HL-60/S4 (cell line): ENCODE measurements around the gene FXYD6.

Source experiments
- in situ Hi-C: fragments of 300-500 bp; cut with MboI; formaldehyde crosslinking; loops from 2 replicates; pipeline ENCODE4 v1.14.3; 2022; ENCODE audit warnings: low sequenced_read_pairs

Gene FXYD6

GRCh38 chr11:117852309-117852708 lies 24.1 kb downstream of the FXYD6 start:
- in situ Hi-C loops = no loop called here

- in situ Hi-C loops = no loop called here
These were observed 24.6 kb downstream of the FXYD6 start for GRCh38 chr11:117851852-117852251.

DNA sequence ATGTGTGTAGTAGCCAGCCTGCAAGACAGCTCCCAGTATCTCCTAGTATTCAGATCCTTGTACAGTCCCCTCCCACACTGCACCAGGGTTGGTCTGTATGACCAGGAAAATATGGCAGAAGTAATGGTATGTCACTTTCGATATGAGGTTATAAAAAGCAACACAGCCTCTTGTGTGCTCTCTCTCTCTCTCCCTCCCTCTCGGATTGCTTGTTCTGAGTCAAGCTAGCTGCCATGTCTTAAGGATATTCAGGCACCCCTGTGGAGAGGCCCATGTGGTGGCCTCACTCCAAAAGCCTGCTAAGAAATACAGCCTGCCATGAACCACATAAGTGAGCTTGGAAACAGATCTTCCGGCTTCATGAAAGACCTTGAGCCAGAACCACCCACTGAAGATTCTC lies 25.4 kb downstream of the FXYD6 start:
- in situ Hi-C loops = no loop called here

- in situ Hi-C loops = no loop called here
These were observed 26.6 kb downstream of the FXYD6 start for GRCh38 chr11:117849781-117850414.

GRCh38 chr11:117843666-117844484 lies 32.6 kb downstream of the FXYD6 start:
- in situ Hi-C loops = no loop called here

- in situ Hi-C loops = no loop called here
These were observed 34.1 kb downstream of the FXYD6 start for GRCh38 chr11:117842131-117842941.

GRCh38 chr11:117841551-117842031 lies 34.9 kb downstream of the FXYD6 start:
- in situ Hi-C loops = no loop called here

DNA sequence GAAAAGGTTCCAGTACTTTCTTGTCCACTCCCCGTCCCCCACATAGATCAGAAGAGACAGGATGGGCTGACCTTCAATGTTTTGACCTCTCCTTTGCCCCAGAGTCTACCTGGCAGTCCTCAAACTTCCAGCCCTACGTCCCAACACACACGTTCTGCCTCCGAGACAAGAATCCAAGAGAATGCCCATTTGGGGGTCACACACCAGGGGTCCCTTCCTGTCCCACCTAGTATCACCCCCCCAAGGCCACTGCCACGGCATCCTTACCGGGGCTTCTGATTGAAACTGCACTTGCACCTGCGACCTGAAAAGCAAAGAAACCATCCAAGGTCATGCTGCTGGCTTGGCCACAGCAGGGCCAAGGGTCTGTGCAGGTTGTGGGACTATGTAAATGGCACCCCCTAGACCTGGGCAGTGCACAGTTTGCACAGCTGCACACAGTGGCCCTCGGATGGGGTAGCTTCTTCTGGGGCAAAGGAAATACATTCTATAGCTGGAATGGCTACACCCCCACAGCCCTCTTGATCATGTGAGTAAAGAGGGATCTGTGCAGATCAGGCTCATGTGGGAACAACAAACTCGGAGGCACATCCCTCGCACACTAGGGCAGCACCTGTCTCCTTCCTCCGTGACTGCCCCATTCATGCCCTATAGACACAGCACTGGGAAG lies 35.4 kb downstream of the FXYD6 start:
- in situ Hi-C loops = no loop called here

DNA sequence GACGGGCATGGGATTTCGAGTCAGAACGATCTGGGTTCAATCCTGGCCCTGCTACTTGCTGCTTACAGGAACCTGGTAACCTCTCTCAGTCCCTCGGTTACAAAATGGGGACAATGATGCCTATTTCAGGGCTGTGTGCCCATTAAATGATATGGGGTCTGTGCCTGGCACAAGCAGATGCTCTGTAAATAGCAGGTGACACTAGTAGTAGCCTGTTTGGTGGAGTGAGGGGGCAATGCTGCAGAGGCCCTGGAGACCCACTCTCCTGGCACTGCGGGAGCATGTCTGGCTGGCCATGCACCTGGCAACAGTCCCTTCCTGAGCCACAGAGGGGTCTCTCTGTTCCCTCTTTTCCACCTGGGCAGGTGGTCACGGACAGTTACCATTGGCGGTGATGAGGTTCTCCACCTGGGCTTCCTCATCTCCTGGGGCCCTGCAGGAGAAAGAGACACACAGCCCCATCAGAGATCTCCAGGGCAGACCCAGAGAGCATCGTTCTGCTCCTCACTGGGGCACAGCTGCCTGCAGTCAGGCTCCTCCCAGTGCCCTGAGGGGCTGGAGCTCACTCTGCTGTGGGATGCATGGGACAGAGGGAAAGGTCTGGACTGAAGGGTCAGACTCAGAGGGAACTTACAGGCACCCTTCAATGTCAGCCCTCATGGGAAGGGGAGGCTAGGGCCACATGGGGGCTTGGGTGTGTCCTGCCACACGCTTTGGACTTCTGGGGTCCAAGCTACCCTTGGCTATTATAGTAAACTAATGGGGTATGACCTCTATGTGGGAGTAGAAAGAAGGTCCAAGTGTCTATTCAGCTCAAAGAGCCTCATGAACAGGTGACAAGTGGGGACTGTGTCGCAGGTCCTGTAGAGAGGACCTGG lies 36.3 kb downstream of the FXYD6 start:
- in situ Hi-C loops = no loop called here

DNA sequence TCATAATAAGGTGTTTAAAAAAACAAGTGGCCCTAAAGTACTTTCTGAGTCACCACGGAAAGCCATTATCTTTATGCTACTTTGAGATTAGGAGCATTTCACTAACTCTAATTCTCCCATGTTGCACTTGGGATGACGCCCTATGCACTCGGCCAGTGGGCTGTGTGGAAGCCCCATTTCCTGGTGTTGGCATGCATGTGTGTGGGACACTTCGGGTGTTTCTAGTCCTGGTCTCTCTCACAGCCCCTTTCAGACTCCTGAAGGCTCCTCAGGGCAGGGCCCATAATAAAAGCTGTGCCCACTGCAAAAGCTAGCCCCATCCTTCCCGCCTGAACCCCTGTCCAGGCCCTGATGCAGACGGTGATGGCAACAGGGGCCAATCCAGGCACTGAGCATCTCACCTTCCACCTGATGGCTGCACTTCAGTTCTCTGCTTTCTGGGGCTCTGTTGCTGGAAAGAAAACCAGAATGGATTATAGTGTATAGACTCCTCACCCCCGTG lies 37.0 kb downstream of the FXYD6 start:
- in situ Hi-C loops = no loop called here

GRCh38 chr11:117838901-117839300 lies 37.6 kb downstream of the FXYD6 start:
- in situ Hi-C loops = no loop called here

DNA sequence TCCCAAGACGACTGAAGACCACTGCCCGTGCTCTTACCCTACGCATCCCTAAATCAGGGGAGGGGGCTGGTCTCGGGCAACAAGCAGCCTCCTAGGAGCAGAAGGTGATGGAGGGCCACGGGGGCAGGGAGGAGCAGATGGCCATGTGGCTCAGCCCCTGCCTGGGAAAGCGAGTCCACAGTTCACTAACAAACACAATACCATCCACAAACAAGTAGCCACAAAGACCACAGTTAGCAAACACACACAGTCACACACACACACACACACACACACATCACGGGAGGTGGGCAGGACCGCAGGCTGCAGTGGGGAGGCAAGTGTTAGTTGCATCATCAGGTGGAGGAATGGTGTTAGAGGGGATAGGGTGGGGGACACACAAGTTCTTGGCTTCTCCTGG lies 38.7 kb downstream of the FXYD6 start:
- in situ Hi-C loops = no loop called here

- in situ Hi-C loops = no loop called here
These were observed 39.2 kb downstream of the FXYD6 start for GRCh38 chr11:117837070-117837776.

DNA sequence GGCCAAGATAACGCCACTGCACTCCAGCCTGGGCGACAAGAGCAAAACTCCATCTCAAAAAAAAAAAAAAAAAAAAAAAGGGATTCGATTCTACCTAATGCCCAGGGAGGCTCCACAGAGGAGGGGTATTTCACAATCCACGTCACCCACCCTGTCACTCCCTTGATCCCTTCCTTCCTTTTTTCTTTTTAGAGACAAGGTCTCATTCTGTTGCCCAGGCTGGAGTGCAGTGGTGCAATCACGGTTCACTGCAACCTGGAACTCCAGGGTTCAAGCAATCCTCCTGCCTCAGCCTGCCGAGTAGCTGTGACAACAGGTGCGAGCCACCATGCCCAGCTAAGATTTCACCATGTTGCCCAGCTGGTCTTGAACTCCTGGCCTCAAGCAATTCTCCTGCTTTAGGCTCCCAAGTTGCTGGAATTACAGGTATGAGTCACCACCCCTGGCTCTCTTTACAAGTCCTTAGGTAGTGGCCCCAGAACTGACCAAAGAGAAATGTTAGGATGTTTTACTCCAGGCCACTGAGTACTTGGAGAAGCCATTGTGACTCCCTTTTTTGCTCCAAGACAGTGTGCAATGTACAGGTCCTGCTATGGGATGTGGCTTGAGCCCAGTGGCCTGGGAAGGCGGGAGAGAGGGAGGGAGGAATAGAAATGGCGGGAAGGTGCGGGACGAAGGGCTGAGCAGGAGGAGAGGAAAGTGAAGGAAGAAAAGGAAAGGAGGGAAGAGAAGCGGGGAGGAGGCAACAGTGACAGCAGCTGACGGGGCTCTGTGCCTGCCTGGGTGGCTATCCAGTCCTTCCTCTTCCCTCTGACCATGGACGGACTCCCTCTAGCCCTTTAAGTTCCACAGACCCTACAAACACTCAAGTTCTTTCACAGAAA lies 40.1 kb downstream of the FXYD6 start:
- in situ Hi-C loops = no loop called here

GRCh38 chr11:117835576-117835975 lies 40.9 kb downstream of the FXYD6 start:
- in situ Hi-C loops = no loop called here

GRCh38 chr11:117834838-117835443 lies 41.5 kb downstream of the FXYD6 start:
- in situ Hi-C loops = no loop called here

DNA sequence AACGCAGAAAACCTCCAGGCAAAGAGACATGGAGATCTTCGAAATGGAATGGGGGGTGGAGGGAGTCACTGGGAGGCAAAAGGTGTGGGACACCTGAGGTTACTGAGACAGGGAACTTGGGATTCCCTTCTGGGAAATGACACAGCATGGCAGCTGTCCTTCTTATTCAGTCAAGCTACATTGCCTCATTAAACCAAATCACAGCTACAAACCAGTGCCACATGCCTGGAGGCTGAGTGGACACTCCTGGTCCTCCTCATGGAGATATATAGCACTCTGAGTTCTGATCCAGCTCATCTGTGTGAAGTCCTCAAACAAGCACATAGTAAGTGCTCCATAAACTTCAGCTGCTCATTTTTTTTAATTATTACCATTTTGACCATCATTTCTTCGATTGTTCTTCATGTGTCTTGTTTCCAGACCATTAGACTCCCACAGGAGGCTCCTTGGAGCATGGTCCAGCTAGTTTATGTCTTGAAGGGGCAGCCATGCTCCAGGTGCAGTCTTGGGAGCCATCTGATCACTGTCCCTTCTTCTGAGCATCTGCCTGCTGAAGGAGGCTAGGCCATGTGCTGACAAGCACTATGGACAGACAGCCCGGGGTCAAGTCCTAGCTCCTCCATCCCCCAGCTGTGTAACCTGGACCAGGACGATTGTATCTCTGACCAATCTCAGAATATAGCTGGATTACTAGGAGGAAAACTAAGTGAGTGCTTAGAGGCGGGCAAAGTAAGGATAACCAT lies 42.2 kb downstream of the FXYD6 start:
- in situ Hi-C loops = no loop called here
